GM12872 (cell line): ENCODE results near the gene STOML2.

Experiments
- CTCF ChIP-seq: IDR thresholded peaks from 3 replicates; pipeline ENCODE4 v1.5.1; 2011; ENCODE audit warnings: low read depth, mild to moderate bottlenecking, low read length, moderate library complexity; ENCODE audit not compliant: insufficient read depth

Gene STOML2

GRCh38 chr9:35110327-35110761, 7.4 kb upstream of the STOML2 start:
- TF ChIP-seq CTCF = no peak

- TF ChIP-seq CTCF = no peak
Observed at GRCh38 chr9:35108946-35109575, 6.1 kb upstream of the STOML2 start.

- no peak for TF ChIP-seq CTCF
Observed at GRCh38 chr9:35108461-35108860, 5.5 kb upstream of the STOML2 start.

GRCh38 chr9:35107297-35108290, 4.7 kb upstream of the STOML2 start:
- no peak for TF ChIP-seq CTCF

- no peak for TF ChIP-seq CTCF
Observed at GRCh38 chr9:35106343-35106730, 3.4 kb upstream of the STOML2 start.

- TF ChIP-seq CTCF = no peak
Observed at GRCh38 chr9:35105571-35106342, 2.8 kb upstream of the STOML2 start.

GRCh38 chr9:35105126-35105525, 2.2 kb upstream of the STOML2 start:
- no peak for TF ChIP-seq CTCF
